Measurements from ENCODE around the gene IGF2.

DNA sequence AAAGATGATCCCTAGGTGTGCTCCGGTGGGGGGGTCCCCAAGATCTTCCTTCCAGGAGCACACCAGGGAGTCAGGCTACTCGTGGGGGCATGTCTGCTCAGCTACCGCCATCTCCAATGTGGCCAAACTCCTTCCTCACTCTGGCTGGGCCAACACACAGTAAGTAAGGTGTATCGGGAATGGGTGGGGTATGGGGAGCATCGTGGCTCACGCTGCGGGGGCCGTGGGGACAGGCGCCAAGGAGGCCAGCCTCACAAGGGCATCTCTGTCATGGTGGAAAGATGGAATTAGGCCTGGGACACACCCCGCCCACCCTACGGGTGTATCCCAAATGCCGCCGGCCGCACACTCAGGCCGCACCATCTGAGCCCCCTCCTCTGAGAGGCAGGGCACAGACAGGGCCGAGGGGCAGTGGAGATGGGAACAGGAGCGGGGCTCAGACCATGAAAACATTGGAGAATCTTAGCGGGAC, 8.3 kb downstream of the IGF2 start:
- TF ChIP-seq ATF7 (IDR thresholded peaks at IDR 0.05; ENCODE audit: low read depth), result no peak
- no peak for TF ChIP-seq POLR2AphosphoS5 (IDR thresholded peaks at IDR 0.05; ENCODE audit: low read length)
- TF ChIP-seq IKZF1 (conservative IDR thresholded peaks at IDR 0.05), result no peak
- no peak for TF ChIP-seq FOXM1 (IDR thresholded peaks at IDR 0.05; ENCODE audit: low read depth, low read length)
- no peak for TF ChIP-seq BHLHE40 (IDR thresholded peaks at IDR 0.05; ENCODE audit: borderline replicate concordance in 1 of 2, low read depth in 2 of 2, low read length in 1 of 2)
- TF ChIP-seq BACH1 (IDR thresholded peaks at IDR 0.05; ENCODE audit: borderline replicate concordance), result no peak
- TF ChIP-seq, protein P1, sequence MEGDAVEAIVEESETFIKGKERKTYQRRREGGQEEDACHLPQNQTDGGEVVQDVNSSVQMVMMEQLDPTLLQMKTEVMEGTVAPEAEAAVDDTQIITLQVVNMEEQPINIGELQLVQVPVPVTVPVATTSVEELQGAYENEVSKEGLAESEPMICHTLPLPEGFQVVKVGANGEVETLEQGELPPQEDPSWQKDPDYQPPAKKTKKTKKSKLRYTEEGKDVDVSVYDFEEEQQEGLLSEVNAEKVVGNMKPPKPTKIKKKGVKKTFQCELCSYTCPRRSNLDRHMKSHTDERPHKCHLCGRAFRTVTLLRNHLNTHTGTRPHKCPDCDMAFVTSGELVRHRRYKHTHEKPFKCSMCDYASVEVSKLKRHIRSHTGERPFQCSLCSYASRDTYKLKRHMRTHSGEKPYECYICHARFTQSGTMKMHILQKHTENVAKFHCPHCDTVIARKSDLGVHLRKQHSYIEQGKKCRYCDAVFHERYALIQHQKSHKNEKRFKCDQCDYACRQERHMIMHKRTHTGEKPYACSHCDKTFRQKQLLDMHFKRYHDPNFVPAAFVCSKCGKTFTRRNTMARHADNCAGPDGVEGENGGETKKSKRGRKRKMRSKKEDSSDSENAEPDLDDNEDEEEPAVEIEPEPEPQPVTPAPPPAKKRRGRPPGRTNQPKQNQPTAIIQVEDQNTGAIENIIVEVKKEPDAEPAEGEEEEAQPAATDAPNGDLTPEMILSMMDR (IDR thresholded peaks at IDR 0.05 in 2 of 3, conservative IDR thresholded peaks at IDR 0.05 in 1 of 3; ENCODE audit: control insufficient read depth in 2 of 3, extremely low read depth in 1 of 3, insufficient read depth in 1 of 3, low read depth in 3 of 3, low read length in 3 of 3), result no peak
- TF ChIP-seq CREB1 (IDR thresholded peaks at IDR 0.05; ENCODE audit: low read depth), result no peak
- TF ChIP-seq TCF7 (IDR thresholded peaks at IDR 0.05; ENCODE audit: borderline replicate concordance), result no peak; the same call in 1 of the 2 replicates

Data from GM12878 (cell line).